Measurements from ENCODE around the gene SIM2.

DNA sequence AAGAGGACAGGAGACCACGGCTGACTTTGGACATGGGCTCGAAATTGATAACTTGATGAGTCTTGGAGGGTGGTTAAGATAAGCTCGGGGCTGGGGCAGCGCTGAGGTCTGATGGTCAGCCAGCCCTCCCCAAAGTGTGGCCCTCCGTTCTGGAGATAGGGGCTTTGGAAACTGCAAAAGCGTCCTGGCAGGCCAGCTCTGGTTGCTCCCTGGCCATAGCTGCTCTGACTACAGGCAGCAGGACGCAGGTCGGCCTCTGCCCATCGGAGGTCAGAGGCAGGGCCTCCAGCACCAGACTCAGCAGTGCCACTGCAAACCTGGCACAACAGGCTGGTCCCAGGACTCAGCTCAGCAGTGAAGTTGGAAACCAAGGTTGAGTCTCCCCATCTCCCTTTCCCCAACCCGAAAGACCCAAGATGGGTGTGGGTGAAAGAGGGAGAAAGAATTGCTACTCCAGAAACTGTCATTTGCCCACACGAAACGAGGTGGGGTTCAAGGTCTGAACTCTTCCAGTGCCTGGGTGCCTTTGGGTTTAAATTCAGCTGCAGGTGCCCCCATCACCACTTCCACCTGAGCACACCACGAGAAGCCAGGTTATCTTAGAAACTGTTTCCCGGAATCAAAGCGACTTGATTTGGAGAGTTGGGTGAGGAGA lies 4.8 kb downstream of the SIM2 start:
- TF ChIP-seq POLR2A (IDR thresholded peaks at IDR 0.05) (no peak), CTCF (IDR thresholded peaks at IDR 0.05 in 4 of 5, conservative IDR thresholded peaks at IDR 0.05 in 1 of 5) (no peak)
